Chondrocyte (in vitro differentiated cells): ENCODE data around the gene NUP210. TPM values are rescaled to one million over a fixed set of nuclear protein-coding genes. Genes with fewer than 3 reads are reported as not detected.

Experiments used
- DNase-seq: peaks from one replicate; pipeline ENCODE4 v3.0.0; 2021; ENCODE audit warnings: mixed read lengths, low spot score
- H3K27ac Mint-ChIP-seq: one replicate; pipeline ENCODE4 v1.8.0; 2021; ENCODE audit warnings: mild to moderate bottlenecking, moderate library complexity, mixed read lengths; ENCODE audit not compliant: unreplicated experiment
- H3K27me3 Mint-ChIP-seq: 2 replicates; pipeline ENCODE4 v1.8.0; 2021; ENCODE audit warnings: low read depth, mixed read lengths
- H3K36me3 Mint-ChIP-seq: 2 replicates; pipeline ENCODE4 v1.8.0; 2021; ENCODE audit warnings: low read depth, mixed read lengths
- H3K4me1 Mint-ChIP-seq: 2 replicates; pipeline ENCODE4 v1.8.0; 2021; ENCODE audit warnings: low read depth, mild to moderate bottlenecking, mixed read lengths
- H3K4me3 Mint-ChIP-seq: one replicate; pipeline ENCODE4 v1.8.0; 2021; ENCODE audit warnings: mild to moderate bottlenecking, moderate library complexity, mixed read lengths; ENCODE audit not compliant: unreplicated experiment
- H3K9me3 Mint-ChIP-seq: 2 replicates; pipeline ENCODE4 v1.8.0; 2021; ENCODE audit warnings: low read depth, mixed read lengths
- total RNA-seq: library from RNA; stranded (reverse); gene quantifications from 3 replicates; pipeline ENCODE4 v1.2.1, GENCODE V29; 2021
- TF ChIP-seq, protein P1 (sequence below): fragments of 200-600 bp; sonication (generic); IDR thresholded peaks from 2 replicates; pipeline ENCODE4 v1.5.0; 2021; ENCODE audit warnings: antibody characterized with exemption, mild to moderate bottlenecking, moderate library complexity

NUP210 gene
- total RNA-seq, 1 donor from 2014 or later: 0.72 TPM

DNA sequence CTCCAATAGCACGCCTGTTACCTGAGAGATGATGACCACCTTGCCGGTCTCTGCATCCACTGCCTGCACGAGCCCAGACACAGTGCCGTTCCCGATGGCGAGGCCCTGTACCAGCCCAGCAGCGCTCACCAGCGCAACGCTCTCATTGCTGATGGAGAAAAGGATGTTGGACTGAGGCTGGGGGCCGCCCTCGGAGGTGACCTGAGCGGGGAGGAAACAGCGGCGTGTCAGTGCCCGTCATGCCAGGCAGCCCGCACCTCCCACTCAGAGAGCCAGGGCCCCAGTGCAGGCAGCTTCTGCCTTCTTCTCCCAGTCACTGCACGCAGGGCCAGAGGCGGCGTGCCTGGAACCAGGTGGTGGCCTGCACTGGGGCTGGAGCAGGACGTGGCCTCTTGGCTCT lies 80.3 kb downstream of the NUP210 start:
- Mint-ChIP-seq H3K36me3 (no peaks in the 10 kb centered on the region), H3K4me1 (no peaks in the 10 kb centered on the region), H3K27me3 (peaks cover 8% of the 10 kb centered on the region), H3K4me3 (no peak overlapping the region), H3K9me3 (peaks cover 6% of the 10 kb centered on the region), H3K27ac (no peak overlapping the region)
- TF ChIP-seq, protein P1, sequence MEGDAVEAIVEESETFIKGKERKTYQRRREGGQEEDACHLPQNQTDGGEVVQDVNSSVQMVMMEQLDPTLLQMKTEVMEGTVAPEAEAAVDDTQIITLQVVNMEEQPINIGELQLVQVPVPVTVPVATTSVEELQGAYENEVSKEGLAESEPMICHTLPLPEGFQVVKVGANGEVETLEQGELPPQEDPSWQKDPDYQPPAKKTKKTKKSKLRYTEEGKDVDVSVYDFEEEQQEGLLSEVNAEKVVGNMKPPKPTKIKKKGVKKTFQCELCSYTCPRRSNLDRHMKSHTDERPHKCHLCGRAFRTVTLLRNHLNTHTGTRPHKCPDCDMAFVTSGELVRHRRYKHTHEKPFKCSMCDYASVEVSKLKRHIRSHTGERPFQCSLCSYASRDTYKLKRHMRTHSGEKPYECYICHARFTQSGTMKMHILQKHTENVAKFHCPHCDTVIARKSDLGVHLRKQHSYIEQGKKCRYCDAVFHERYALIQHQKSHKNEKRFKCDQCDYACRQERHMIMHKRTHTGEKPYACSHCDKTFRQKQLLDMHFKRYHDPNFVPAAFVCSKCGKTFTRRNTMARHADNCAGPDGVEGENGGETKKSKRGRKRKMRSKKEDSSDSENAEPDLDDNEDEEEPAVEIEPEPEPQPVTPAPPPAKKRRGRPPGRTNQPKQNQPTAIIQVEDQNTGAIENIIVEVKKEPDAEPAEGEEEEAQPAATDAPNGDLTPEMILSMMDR: no peak
- DNase-seq: no peak

DNA sequence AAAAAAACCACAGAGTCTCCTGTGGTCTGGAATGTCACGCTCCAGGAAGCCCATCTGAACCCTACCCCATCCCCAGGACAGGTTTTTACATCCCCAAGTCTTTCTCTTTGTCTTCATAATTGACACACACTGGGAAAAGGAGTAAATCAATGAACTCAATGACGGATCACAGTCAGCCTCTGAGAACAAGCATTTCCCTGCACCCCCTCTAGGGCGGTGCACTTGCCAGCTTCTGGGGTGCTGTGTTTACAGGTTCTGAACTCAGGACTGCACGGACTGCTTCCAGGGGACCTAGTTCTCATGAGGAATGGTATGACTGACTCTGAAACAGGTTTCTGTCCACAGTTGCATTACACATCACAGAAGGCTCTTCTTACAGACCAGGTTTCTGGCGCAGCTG lies 81.1 kb downstream of the NUP210 start:
- H3K36me3 Mint-ChIP-seq: no peaks in the 10 kb centered on the region

DNA sequence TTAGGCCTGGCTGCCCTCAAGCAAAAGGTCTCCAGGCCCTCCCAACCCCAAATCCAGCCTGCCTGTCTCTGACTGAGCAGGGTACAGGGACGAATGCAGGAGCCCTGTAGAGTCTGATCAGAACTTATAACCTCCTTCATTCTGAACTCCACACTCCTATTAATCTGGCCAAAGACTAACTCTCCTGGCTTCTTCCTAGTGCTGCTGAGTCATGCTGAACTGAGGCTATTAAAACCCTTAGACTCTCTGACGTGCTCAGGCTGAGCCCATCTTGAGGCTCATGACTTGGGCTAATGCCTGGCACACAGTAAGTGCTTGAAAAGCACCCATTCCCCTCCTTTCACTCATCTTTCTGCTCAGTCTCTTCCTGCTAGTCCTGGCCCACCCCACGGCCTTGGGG lies 81.9 kb downstream of the NUP210 start:
- peaks cover 8% of the 10 kb centered on the region for H3K27me3 Mint-ChIP-seq
- no peak overlapping the region for H3K27ac Mint-ChIP-seq
- no peak for DNase-seq

More for the DNA sequence above, 81.1 kb downstream of the NUP210 start:
- Mint-ChIP-seq H3K27ac (no peak overlapping the region), H3K4me1 (no peaks in the 10 kb centered on the region), H3K4me3 (no peak overlapping the region), H3K27me3 (peaks cover 8% of the 10 kb centered on the region), H3K9me3 (peaks cover 6% of the 10 kb centered on the region)
- TF ChIP-seq, protein P1: no peak
- no peak for DNase-seq

DNA sequence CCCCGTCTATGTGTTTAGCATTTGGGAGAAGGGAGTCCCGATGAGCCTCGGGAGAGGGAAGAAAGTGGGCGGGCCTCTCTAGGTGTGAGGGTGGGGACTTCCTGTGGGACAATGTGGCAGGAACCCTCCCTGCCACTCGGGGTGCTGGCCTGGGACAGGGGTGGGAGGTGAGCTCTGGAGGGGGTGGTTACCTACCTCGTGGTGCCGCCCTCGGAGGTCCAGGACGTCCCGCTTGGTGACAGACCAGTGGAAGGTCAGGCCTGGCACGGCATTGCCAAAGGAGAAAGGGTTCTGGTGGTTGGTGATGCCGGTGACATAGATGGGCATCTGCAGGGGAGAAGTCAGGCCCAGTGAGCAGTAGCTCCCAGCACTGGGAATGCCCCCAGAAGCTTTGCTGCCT lies 83.5 kb downstream of the NUP210 start:
- DNase-seq: no peak
- Mint-ChIP-seq H3K9me3 (no peaks in the 10 kb centered on the region), H3K4me3 (no peak overlapping the region), H3K4me1 (peaks cover 6% of the 10 kb centered on the region), H3K27me3 (peaks cover 6% of the 10 kb centered on the region), H3K36me3 (no peaks in the 10 kb centered on the region), H3K27ac (no peak overlapping the region)
- TF ChIP-seq, protein P1: no peak

More for the DNA sequence above, 81.9 kb downstream of the NUP210 start:
- TF ChIP-seq, protein P1: no peak
- no peaks in the 10 kb centered on the region for H3K4me1 Mint-ChIP-seq
- no peaks in the 10 kb centered on the region for H3K36me3 Mint-ChIP-seq
- H3K4me3 Mint-ChIP-seq: no peak overlapping the region
- H3K9me3 Mint-ChIP-seq: peaks cover 6% of the 10 kb centered on the region

DNA sequence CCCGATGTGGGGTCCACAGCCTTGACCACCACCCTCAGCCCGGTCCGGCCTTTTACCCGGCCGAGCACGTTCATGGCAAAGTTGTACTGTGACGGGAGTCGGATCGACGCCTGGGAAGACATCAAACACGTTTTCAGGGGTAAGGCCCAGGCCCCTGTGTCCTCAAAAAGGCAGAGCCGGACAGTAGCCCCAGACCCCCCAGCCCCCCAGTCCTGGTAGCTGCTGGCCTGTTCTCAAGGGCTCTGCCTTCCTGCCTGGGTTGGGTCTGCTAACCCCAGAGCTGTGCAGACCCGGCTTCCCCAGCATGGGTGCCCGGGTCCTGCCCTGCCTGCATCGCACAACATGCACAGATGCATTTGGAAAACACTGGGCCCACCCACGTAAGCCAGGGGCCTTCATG lies 84.6 kb downstream of the NUP210 start:
- H3K36me3 Mint-ChIP-seq: no peaks in the 10 kb centered on the region
- no peaks in the 10 kb centered on the region for H3K9me3 Mint-ChIP-seq
- H3K4me3 Mint-ChIP-seq: no peak overlapping the region
- DNase-seq: no peak
- H3K4me1 Mint-ChIP-seq: peaks cover 6% of the 10 kb centered on the region
- H3K27me3 Mint-ChIP-seq: no peaks in the 10 kb centered on the region
- TF ChIP-seq, protein P1: no peak
- H3K27ac Mint-ChIP-seq: no peak overlapping the region
